ENCODE measurements around the gene OR52I1. TPM values are rescaled to one million over a fixed set of nuclear protein-coding genes. Genes with fewer than 3 reads are reported as not detected.

Gene OR52I1
- total RNA-seq, 1 donor from 2014 or later: not detected

DNA sequence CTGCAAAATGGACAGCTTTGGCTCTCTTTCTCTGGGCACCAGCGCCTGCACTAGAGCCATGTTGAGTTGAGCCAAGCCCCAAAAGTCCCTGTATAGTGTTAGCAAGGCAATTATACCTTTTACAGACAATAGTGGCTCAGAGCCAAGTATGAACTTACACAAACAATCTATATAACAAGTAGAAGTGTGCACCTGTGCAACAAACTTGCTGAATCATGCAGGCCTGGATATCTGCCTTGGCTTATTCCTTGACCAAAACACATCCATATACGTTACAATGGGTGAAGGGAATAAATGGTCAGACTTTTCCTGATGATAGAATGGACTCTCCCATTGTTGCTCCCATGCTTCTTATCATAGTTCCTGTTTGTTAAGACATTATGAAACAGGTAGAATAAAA lies 16.1 kb upstream of the OR52I1 start:
- intact Hi-C loops (cut with DNase I): no loop called here
- H3K27ac ChIP-seq: no peak overlapping the region
- no peak for ATAC-seq
- no peaks in the 10 kb centered on the region for H3K36me3 ChIP-seq
- DNase-seq: no peak
- H3K27me3 ChIP-seq (ENCODE audit: low read depth): no peaks in the 10 kb centered on the region
- no peaks in the 10 kb centered on the region for H3K4me1 ChIP-seq
- no peak for TF ChIP-seq CTCF (IDR thresholded peaks at IDR 0.05)
- H3K9me3 ChIP-seq: no peaks in the 10 kb centered on the region
- H3K4me3 ChIP-seq: no peak overlapping the region

DNA sequence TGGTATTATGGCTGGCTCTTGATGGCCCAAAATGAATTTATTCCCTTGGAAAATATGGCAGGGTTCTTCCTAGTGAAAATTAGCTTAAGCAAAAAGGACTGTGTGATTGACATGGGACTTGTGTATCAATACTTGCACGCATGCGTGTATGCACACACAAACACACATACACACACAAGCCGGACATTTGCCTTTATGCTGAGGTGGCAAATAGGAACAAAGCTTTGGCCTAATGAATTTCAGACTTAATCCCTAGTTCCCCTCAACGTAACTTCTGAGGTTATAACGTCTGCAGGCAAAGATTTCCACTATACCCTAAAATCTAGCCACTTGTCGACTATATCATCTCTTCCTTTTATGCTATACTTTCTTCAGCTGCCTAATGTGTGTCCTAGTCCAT lies 15.2 kb upstream of the OR52I1 start:
- H3K36me3 ChIP-seq: no peaks in the 10 kb centered on the region

DNA sequence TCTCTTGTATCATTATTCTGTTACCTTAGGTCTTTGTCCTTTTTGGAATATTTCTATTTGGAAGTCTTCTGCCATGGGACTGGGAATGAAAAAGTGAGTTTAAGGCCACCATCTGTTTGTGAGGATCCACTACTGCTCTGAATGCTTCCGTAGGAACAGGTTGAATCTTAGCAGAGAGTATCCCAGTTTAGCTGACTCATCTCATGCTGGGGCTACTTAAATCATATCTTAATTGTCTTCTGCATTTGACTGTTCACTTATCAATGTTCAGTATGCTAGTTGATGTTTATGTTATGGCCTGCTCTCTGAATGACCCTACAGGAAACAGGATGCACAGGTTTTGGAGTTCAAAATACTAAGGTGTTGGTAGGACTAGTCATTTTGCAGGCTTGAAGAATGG lies 13.7 kb upstream of the OR52I1 start:
- DNase-seq (no peak), ATAC-seq (no peak)
- no peak for TF ChIP-seq CTCF (IDR thresholded peaks at IDR 0.05)
- H3K36me3 ChIP-seq: no peaks in the 10 kb centered on the region
- no peak overlapping the region for H3K27ac ChIP-seq
- H3K4me1 ChIP-seq: no peaks in the 10 kb centered on the region
- H3K4me3 ChIP-seq: no peak overlapping the region
- intact Hi-C loops (cut with DNase I): no loop called here
- peaks cover 2% of the 10 kb centered on the region for H3K27me3 ChIP-seq (ENCODE audit: low read depth)
- H3K9me3 ChIP-seq: no peaks in the 10 kb centered on the region

More for the DNA sequence above, 15.2 kb upstream of the OR52I1 start:
- H3K27ac ChIP-seq: no peak overlapping the region
- ATAC-seq: no peak
- TF ChIP-seq CTCF (IDR thresholded peaks at IDR 0.05): no peak
- H3K4me3 ChIP-seq: no peak overlapping the region
- H3K27me3 ChIP-seq (ENCODE audit: low read depth): no peaks in the 10 kb centered on the region
- no peak for DNase-seq
- intact Hi-C loops (cut with DNase I): no loop called here
- no peaks in the 10 kb centered on the region for H3K4me1 ChIP-seq
- no peaks in the 10 kb centered on the region for H3K9me3 ChIP-seq

- intact Hi-C loops (cut with DNase I): no loop called here
- no peaks in the 10 kb centered on the region for H3K9me3 ChIP-seq
- H3K27me3 ChIP-seq (ENCODE audit: low read depth): peaks cover 4% of the 10 kb centered on the region
- no peaks in the 10 kb centered on the region for H3K36me3 ChIP-seq
- no peak within 1 kb of the TSS for H3K4me3 ChIP-seq
- ATAC-seq (no peak), DNase-seq (no peak)
- TF ChIP-seq CTCF (IDR thresholded peaks at IDR 0.05): no peak
- no peak within 1 kb of the TSS for H3K27ac ChIP-seq
- H3K4me1 ChIP-seq: no peaks in the 10 kb centered on the region
These were observed 12.4 kb upstream of the OR52I1 start, which contains the start of gene OR52I2 for GRCh38 chr11:4581443-4581842. Gene OR52I2 (plus strand): TSS chr11:4581743.

- TF ChIP-seq CTCF (IDR thresholded peaks at IDR 0.05): no peak
- H3K4me3 ChIP-seq: no peak overlapping the region
- DNase-seq: no peak
- no peaks in the 10 kb centered on the region for H3K4me1 ChIP-seq
- H3K27ac ChIP-seq: no peak overlapping the region
- H3K36me3 ChIP-seq: no peaks in the 10 kb centered on the region
- intact Hi-C loops (cut with DNase I): no loop called here
- no peak for ATAC-seq
- H3K9me3 ChIP-seq: no peaks in the 10 kb centered on the region
- peaks cover 4% of the 10 kb centered on the region for H3K27me3 ChIP-seq (ENCODE audit: low read depth)
These were observed 4.8 kb upstream of the OR52I1 start for GRCh38 chr11:4589017-4589416.

GRCh38 chr11:4605057-4605456 lies 11.2 kb downstream of the OR52I1 start:
- ATAC-seq (no peak), DNase-seq (no peak)
- H3K27ac ChIP-seq: no peak overlapping the region
- peaks cover 18% of the 10 kb centered on the region for H3K4me1 ChIP-seq
- no peaks in the 10 kb centered on the region for H3K9me3 ChIP-seq
- H3K36me3 ChIP-seq: peaks cover 53% of the 10 kb centered on the region
- TF ChIP-seq CTCF (IDR thresholded peaks at IDR 0.05): no peak
- no peak overlapping the region for H3K4me3 ChIP-seq
- no peaks in the 10 kb centered on the region for H3K27me3 ChIP-seq (ENCODE audit: low read depth)
- intact Hi-C loops (cut with DNase I): no loop called here
